ENCODE data around the gene GTF2H3.

- TF ChIP-seq CTCF (IDR thresholded peaks at IDR 0.05; ENCODE audit: poor library complexity): no peak
- TF ChIP-seq EZH2 (IDR thresholded peaks at IDR 0.05; ENCODE audit: borderline replicate concordance): no peak
Observed at GRCh38 chr12:123681605-123682004, 48.0 kb downstream of the GTF2H3 start.
